OCI-LY1 (cell line): ENCODE results near the gene CLEC10A.

Experiments
- EZH2 ChIP-seq: fragments of 200-600 bp; sonication (generic), shearing (Covaris generic); IDR thresholded peaks from 2 replicates; pipeline ENCODE4 v1.8.0; 2017; ENCODE audit warnings: borderline replicate concordance, mixed run types, mild to moderate bottlenecking, antibody characterized with exemption, low read length, moderate library complexity, mixed read lengths
- TF ChIP-seq, protein P1 (sequence below): fragments of 200-600 bp; sonication (generic), shearing (Covaris generic); IDR thresholded peaks from 2 replicates; pipeline ENCODE4 v1.5.1; 2017; ENCODE audit warnings: mild to moderate bottlenecking, antibody characterized with exemption, low read length, moderate library complexity, mixed read lengths

DNA sequence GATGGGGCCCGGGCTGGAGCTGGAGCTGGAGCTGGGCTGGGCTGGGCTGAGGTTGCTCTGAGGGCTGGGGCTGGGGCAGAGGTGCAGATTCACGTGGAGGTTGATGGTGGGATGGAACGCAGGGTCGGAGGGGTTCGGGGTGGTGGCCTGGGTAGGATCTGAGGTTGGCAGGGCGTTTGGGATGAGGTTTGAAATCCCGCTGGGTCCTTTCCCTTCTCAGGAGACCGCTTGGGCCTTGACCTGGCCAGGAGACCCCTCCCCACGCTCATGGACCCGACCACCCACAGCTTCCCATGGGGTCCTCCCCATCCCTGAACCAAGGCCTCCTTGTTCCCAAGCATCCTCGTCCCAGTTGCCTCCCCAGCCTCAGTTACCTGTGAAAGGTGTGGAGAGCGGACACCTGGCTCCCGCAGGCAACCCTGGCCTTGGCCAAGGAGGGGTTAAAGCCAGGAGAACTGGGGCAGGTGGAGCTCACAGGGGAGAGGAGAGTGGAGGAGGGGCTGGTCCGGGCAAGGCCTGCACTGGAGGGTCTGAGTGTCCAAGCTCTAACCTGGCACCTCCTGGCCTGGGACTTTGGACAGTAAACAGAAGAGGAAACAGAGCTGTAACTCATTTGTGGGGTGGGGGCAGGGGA, 34.3 kb upstream of the CLEC10A start, which contains the start of gene ASGR2:
- no peak for TF ChIP-seq EZH2
- TF ChIP-seq, protein P1, sequence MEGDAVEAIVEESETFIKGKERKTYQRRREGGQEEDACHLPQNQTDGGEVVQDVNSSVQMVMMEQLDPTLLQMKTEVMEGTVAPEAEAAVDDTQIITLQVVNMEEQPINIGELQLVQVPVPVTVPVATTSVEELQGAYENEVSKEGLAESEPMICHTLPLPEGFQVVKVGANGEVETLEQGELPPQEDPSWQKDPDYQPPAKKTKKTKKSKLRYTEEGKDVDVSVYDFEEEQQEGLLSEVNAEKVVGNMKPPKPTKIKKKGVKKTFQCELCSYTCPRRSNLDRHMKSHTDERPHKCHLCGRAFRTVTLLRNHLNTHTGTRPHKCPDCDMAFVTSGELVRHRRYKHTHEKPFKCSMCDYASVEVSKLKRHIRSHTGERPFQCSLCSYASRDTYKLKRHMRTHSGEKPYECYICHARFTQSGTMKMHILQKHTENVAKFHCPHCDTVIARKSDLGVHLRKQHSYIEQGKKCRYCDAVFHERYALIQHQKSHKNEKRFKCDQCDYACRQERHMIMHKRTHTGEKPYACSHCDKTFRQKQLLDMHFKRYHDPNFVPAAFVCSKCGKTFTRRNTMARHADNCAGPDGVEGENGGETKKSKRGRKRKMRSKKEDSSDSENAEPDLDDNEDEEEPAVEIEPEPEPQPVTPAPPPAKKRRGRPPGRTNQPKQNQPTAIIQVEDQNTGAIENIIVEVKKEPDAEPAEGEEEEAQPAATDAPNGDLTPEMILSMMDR, result no peak
